ENCODE measurements around the gene FGD2. TPM values are rescaled to one million over a fixed set of nuclear protein-coding genes. Genes with fewer than 3 reads are reported as not detected.

FGD2 gene
- total and polyA plus RNA-seq, 2 donors (not counting 3 experiments of a cell fraction or from before 2014, with no cell fraction given), result not detected

DNA sequence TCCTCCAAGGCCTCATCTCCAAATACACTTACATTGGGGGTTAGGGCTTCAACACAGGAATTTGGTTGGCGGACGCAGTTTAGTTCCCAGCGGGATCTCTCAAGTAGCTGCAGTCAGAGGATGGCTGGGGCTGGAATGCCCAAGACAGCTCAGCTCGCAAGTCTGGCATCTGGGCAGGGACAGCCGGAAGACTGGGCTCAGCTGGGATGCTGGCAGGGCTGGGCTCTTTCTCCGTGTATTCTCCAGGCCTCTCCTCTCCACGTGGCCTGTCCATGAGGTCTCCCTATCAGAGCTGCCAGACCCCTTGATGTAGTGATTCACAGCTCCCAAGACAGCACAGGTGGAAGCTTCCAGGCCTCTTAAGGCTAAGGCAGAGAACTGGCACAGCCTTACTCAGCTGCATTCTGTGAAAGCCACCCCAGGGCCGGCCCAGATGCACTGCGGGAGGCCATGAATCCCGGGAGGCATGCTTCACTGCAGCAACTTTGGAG is 5.0 kb downstream of the FGD2 start:
- Histone ChIP-seq H3K4me2 (ENCODE audit: insufficient read depth, low read length) (no peak overlapping the region), H3K9me1 (replicated peaks; ENCODE audit: control insufficient read depth, extremely low read depth, insufficient read depth, low read length) (no peaks in the 10 kb centered on the region), H2AFZ (ENCODE audit: low read depth, low read length) (no peak overlapping the region), H3K27ac (ENCODE audit: insufficient read depth, low read depth, low read length) (no peak overlapping the region), H3K9ac (replicated peaks; ENCODE audit: extremely low read depth, insufficient read depth, low read length) (no peak overlapping the region), H3K9me3 (replicated peaks; ENCODE audit: control insufficient read depth, insufficient read depth, low read length) (no peaks in the 10 kb centered on the region), H4K20me1 (replicated peaks; ENCODE audit: control insufficient read depth, extremely low read depth, insufficient read depth, low read length) (no peaks in the 10 kb centered on the region), H3K4me1 (ENCODE audit: control insufficient read depth, extremely low read depth, insufficient read depth, low read length) (no peaks in the 10 kb centered on the region), H3K4me3 (replicated peaks in 1 of 3; ENCODE audit: insufficient read depth in 1 of 3, low read depth in 1 of 3, low read length in 3 of 3) (no peak overlapping the region), H3K27me3 (ENCODE audit: control insufficient read depth in 2 of 2, insufficient read depth in 2 of 2, low read length in 2 of 2) (no peaks in the 10 kb centered on the region), H3K36me3 (ENCODE audit: control insufficient read depth in 2 of 2, extremely low read depth in 1 of 2, insufficient read depth in 2 of 2, low read length in 2 of 2) (no peaks in the 10 kb centered on the region), H3K79me2 (ENCODE audit: control insufficient read depth, insufficient read depth, low read length) (no peaks in the 10 kb centered on the region)
- TF ChIP-seq, protein P1, sequence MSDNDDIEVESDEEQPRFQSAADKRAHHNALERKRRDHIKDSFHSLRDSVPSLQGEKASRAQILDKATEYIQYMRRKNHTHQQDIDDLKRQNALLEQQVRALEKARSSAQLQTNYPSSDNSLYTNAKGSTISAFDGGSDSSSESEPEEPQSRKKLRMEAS (IDR thresholded peaks at IDR 0.05; ENCODE audit: insufficient read depth, insufficient read length), result no peak
- no peak for TF ChIP-seq POLR2A (IDR thresholded peaks at IDR 0.05; ENCODE audit: low read depth, low read length)
- no peak for TF ChIP-seq EZH2 (IDR thresholded peaks at IDR 0.05; ENCODE audit: borderline replicate concordance, low read depth, low read length, severe bottlenecking)
- TF ChIP-seq GATA2 (IDR thresholded peaks at IDR 0.05; ENCODE audit: insufficient read depth, insufficient read length, low read depth, low read length), result no peak
- no peak for TF ChIP-seq FOS (IDR thresholded peaks at IDR 0.05; ENCODE audit: borderline replicate concordance, insufficient read depth, low read length)
- TF ChIP-seq POLR2AphosphoS5 (IDR thresholded peaks at IDR 0.05; ENCODE audit: insufficient read depth, low read depth, low read length), result no peak
- no peak for TF ChIP-seq MYC (IDR thresholded peaks at IDR 0.05; ENCODE audit: low read depth, low read length)
- dilution Hi-C loops (cut with MboI; ENCODE audit: extremely low pct_ligation_motif_present, low sequenced_read_pairs) (no loop called here), intact Hi-C loops (cut with micrococcal nuclease) (no loop called here)
- ChIA-PET POLR2A (no interaction called here), CTCF (interaction anchor here (1.0 to 1.5 kb wide), 4 partner anchors 9 to 200 kb away, joined by 3 to 4 read pairs (median 4); partner anchors contain the start of gene PPIL1)
- BruUV-seq (replicated peaks), result no TSS peak
- DNase-seq (ENCODE audit: low read depth, low spot score) (no peak), FAIRE-seq (no peak)

Data from endothelial cell of umbilical vein (primary cell).